ENCODE results near the gene HPX. TPM values are rescaled to one million over a fixed set of nuclear protein-coding genes. Genes with fewer than 3 reads are reported as not detected.

Gene HPX
- total RNA-seq, 1 experiment from 2014 or later, result 0.45 TPM

GRCh38 chr11:6473451-6474412 lies 32.9 kb upstream of the HPX start, which contains the start of gene TRIM3:
Gene TRIM3, minus strand, starts transcription at chr11:6473941. Its CDS starts 8,246 bp downstream, at chr11:6465695.
- intact Hi-C loops (cut with micrococcal nuclease; ENCODE audit: unreplicated experiment), result no loop called here
- Mint-ChIP-seq H3K27me3 (ENCODE audit: unreplicated experiment) (no peaks in the 10 kb centered on the region), H3K9me3 (ENCODE audit: low read depth, unreplicated experiment) (no peaks in the 10 kb centered on the region), H3K27ac (ENCODE audit: unreplicated experiment) (peak within 1 kb of the TSS; percentile 85), H3K4me3 (ENCODE audit: low read depth, unreplicated experiment) (peak within 1 kb of the TSS; percentile 77), H3K36me3 (ENCODE audit: insufficient read depth, unreplicated experiment) (peaks cover 49% of the 10 kb centered on the region), H3K4me1 (ENCODE audit: low read depth, unreplicated experiment) (peaks cover 19% of the 10 kb centered on the region)
- BruUV-seq (replicated peaks), result no TSS peak
- peak; percentile 87 for DNase-seq
- CTCF ChIA-PET, result interaction anchor here (0.6 to 0.7 kb wide), 3 partner anchors 35 to 564 kb away, joined by 3 to 9 read pairs (median 3); no protein-coding TSS in a partner anchor
- TF ChIP-seq, protein P1, sequence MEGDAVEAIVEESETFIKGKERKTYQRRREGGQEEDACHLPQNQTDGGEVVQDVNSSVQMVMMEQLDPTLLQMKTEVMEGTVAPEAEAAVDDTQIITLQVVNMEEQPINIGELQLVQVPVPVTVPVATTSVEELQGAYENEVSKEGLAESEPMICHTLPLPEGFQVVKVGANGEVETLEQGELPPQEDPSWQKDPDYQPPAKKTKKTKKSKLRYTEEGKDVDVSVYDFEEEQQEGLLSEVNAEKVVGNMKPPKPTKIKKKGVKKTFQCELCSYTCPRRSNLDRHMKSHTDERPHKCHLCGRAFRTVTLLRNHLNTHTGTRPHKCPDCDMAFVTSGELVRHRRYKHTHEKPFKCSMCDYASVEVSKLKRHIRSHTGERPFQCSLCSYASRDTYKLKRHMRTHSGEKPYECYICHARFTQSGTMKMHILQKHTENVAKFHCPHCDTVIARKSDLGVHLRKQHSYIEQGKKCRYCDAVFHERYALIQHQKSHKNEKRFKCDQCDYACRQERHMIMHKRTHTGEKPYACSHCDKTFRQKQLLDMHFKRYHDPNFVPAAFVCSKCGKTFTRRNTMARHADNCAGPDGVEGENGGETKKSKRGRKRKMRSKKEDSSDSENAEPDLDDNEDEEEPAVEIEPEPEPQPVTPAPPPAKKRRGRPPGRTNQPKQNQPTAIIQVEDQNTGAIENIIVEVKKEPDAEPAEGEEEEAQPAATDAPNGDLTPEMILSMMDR (IDR thresholded peaks at IDR 0.05; ENCODE audit: unreplicated experiment), result no peak

DNA sequence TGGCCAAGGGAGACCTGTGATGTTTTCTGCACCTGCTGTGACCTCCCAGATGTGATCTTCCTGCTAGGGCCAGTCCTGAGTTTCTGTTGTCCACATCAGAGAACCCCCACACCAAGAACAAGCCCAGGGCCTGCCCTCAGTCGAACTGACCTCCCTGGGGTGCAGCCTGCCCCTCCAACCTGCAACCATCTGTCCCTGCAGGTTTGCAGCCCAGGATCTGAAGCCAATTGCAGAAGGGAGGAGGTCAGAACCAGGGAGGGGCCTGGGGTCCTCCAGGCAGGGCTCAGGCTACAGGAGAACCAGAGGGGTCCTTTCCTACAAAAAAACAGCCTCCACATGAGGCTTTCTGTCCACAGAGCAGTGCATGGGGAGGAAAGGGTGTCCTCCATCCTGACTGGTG lies 32.1 kb upstream of the HPX start:
- H3K27ac Mint-ChIP-seq (ENCODE audit: unreplicated experiment), result no peak overlapping the region
- no peaks in the 10 kb centered on the region for H3K9me3 Mint-ChIP-seq (ENCODE audit: low read depth, unreplicated experiment)
- peaks cover 41% of the 10 kb centered on the region for H3K36me3 Mint-ChIP-seq (ENCODE audit: insufficient read depth, unreplicated experiment)
- TF ChIP-seq, protein P1 (IDR thresholded peaks at IDR 0.05; ENCODE audit: unreplicated experiment), result no peak
- CTCF ChIA-PET, result no interaction called here
- no peaks in the 10 kb centered on the region for H3K27me3 Mint-ChIP-seq (ENCODE audit: unreplicated experiment)
- BruUV-seq (replicated peaks), result no TSS peak
- no peak for DNase-seq
- H3K4me3 Mint-ChIP-seq (ENCODE audit: low read depth, unreplicated experiment), result peak overlapping the region; percentile 77
- peaks cover 19% of the 10 kb centered on the region for H3K4me1 Mint-ChIP-seq (ENCODE audit: low read depth, unreplicated experiment)
- intact Hi-C loops (cut with micrococcal nuclease; ENCODE audit: unreplicated experiment), result no loop called here

GRCh38 chr11:6469599-6469998 lies 28.8 kb upstream of the HPX start:
- CTCF ChIA-PET, result no interaction called here

DNA sequence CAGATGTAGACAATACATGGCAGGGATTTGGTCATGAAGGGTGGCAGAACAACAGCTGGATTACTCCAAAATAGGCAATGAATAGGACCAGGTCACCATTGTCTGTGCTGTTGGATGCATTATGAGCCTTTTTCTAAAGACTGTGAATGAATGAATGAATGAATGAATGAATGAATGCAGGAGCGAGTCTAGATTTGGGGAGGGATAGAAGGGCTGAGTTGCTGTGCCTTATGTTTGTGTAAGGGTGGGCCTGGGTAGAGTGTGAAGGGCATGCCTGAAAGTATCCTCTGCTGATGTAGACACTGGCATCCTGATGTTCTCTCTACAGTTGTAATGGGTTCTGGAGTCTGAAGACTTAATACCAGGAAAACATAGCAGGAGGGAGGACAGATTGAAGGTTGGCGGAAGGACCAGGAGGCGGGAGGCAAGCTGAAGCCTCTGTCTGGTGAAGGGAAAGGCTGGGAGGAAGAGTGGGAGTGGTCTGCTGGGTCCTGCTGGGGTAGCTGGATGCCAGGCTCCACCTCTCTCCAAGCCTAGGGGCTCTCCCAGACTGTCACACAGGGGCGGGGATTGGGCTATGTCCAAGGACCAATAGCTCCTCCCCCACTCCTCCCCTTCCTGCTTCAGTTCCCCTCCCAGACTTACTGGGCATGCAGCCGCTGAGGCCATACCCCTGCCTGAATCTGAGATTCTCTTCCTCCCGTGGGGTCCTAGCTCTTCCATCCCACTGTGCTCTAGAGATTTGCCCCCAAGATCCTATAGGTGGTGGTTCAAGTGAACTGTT lies 28.1 kb upstream of the HPX start:
- no peak overlapping the region for H3K27ac Mint-ChIP-seq (ENCODE audit: unreplicated experiment)
- peaks cover 17% of the 10 kb centered on the region for H3K36me3 Mint-ChIP-seq (ENCODE audit: insufficient read depth, unreplicated experiment)
- H3K27me3 Mint-ChIP-seq (ENCODE audit: unreplicated experiment), result no peaks in the 10 kb centered on the region
- TF ChIP-seq, protein P1 (IDR thresholded peaks at IDR 0.05; ENCODE audit: unreplicated experiment), result no peak
- no TSS peak for BruUV-seq (replicated peaks)
- DNase-seq, result no peak
- H3K4me3 Mint-ChIP-seq (ENCODE audit: low read depth, unreplicated experiment), result no peak overlapping the region
- intact Hi-C loops (cut with micrococcal nuclease; ENCODE audit: unreplicated experiment), result no loop called here
- no peaks in the 10 kb centered on the region for H3K9me3 Mint-ChIP-seq (ENCODE audit: low read depth, unreplicated experiment)
- CTCF ChIA-PET, result interaction anchor here (0.6 to 1.1 kb wide), 3 partner anchors 16 to 90 kb away, joined by 3 to 4 read pairs (median 3); no protein-coding TSS in a partner anchor
- peaks cover 2% of the 10 kb centered on the region for H3K4me1 Mint-ChIP-seq (ENCODE audit: low read depth, unreplicated experiment)

More at GRCh38 chr11:6469599-6469998, 28.8 kb upstream of the HPX start:
- H3K27ac Mint-ChIP-seq (ENCODE audit: unreplicated experiment), result no peak overlapping the region
- peaks cover 24% of the 10 kb centered on the region for H3K36me3 Mint-ChIP-seq (ENCODE audit: insufficient read depth, unreplicated experiment)
- TF ChIP-seq, protein P1 (IDR thresholded peaks at IDR 0.05; ENCODE audit: unreplicated experiment), result no peak
- no peak overlapping the region for H3K4me3 Mint-ChIP-seq (ENCODE audit: low read depth, unreplicated experiment)
- intact Hi-C loops (cut with micrococcal nuclease; ENCODE audit: unreplicated experiment), result no loop called here
- no peaks in the 10 kb centered on the region for H3K27me3 Mint-ChIP-seq (ENCODE audit: unreplicated experiment)
- DNase-seq, result no peak
- H3K4me1 Mint-ChIP-seq (ENCODE audit: low read depth, unreplicated experiment), result peaks cover 8% of the 10 kb centered on the region
- no TSS peak for BruUV-seq (replicated peaks)
- H3K9me3 Mint-ChIP-seq (ENCODE audit: low read depth, unreplicated experiment), result no peaks in the 10 kb centered on the region
